Forelimb muscle (tissue), 1 donor: ENCODE data around the gene PERCC1. TPM values are rescaled to one million over a fixed set of nuclear protein-coding genes. Genes with fewer than 3 reads are reported as not detected.

Source experiments
- DNase-seq: peaks from one replicate; pipeline ENCODE4 v3.0.0-alpha.2; 2013; ENCODE audit warnings: low read depth
- polyA plus RNA-seq: library from polyadenylated mRNA; unstranded; fragments of 120-200 nt; gene quantifications from one replicate; pipeline ENCODE4 v1.2.1, GENCODE V29; 2013; ENCODE audit not compliant: insufficient read length

PERCC1 gene
- 0.20 TPM for polyA plus RNA-seq

DNA sequence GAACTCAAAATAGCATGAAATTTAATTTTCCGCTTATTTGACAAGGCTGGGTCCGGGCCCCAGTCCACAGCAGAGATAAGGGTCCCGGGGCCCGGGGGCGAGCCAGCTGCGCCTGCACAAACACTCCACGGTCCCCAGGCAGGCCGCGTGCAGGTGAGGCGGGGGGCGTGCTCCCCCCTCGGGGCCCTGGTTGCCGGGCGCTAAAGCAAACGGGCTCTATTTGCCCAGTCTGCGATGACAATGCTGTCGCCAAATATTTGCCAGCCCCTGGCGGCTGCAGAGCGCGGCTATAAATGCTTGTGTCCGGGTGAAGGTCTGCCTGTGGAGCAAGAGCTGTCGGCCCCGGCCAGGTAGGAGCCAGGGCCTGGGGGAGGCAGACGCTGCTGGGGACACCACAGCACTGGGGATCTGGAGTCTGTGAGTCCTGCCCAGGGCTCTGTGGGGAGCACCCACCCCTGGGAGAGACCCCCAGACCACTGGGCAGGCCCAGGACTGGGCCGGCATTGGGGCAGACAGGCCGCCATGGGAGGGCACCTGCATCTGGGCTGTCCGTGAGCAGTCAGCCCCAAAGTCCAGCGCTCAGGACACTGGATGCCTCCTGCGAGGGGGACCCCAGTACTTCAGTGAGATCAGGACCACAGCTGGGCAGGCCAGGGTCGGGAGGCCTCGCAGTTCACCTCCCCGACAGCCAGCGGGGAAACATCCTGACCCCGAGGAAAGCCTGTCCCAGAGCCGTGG is at the start of gene PERCC1:
Gene PERCC1 (plus strand): TSS at position 320 of the 738 bp plus-strand sequence. CDS start 1,516 bp downstream, outside the sequence.
- DNase-seq: no peak

DNA sequence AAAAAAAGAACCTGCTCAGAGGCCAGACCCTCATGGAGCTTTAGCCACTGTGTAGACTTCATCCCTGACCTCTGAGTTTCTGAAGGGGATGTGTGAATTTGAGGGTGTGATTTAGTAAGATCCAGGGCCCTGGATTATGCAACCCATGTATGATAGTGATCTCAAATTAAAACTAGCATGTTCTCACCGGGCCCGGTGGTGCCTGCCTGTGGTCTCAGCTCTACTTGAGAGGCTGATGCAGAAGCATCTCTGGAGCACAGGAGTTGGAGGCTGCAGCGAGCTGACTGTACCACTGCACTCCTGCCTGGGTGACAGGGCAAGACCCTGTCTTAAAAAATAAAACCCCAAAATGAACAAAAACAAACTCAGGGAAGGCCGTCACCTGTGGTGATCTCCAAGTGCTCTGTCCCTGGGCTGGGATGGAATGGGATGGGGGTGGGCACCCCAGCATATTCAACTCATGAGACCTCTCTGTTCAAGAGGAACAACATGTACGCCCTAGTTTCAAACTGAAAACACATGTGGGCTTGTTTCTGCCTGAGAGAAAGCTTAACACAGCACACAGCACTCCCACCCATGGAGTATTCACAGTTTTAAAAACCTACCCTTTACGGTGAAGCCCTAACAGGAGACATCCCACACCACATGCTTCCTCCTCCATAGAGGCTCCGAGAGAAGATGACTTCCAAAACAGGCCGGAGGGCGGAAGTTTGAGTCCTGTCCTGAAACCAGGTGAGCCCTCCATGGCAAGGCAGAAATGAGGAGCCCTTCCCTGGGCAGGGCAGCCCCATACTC is 49.1 kb upstream of the PERCC1 start:
- no peak for DNase-seq

DNA sequence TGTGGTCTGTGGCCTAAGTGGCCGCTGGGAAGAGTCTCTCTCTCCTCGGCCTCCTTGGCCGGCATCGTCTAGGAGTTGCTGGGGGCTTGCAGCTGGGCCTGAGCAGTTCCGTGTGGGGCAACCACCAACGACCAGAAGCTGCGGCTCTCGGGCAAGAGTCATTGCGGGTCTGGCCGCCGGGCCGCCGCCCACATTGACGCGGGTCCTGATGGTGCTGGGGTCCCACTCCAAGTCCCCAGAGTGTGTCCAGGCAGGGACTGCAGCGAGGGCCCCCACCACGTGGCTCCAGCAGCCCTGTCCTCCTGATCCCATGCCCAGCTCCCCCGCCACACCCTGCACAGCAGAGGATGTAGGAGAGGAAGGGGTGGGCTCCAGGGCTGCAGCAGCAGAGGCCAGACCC is 47.3 kb upstream of the PERCC1 start:
- DNase-seq: no peak

DNA sequence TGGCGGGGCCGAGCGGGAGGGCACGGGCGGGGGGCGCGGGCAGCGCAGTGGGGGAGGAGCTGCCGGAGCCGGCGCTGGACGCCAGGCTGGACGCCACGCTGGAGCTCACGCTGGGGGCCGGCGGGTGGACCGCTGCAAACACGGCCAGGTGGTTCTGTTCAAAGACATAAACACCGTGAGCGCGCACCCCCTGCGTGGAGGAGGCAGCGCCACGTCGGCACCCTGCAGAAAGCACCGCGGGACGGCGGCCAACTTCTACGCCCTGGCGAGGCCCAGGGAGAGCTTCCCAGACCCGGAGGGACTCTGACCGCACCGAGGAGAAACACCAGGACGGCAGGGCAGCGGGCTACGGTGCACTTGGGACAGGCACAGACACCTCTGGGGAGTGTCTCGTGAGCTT is 45.6 kb upstream of the PERCC1 start:
- no peak for DNase-seq

DNA sequence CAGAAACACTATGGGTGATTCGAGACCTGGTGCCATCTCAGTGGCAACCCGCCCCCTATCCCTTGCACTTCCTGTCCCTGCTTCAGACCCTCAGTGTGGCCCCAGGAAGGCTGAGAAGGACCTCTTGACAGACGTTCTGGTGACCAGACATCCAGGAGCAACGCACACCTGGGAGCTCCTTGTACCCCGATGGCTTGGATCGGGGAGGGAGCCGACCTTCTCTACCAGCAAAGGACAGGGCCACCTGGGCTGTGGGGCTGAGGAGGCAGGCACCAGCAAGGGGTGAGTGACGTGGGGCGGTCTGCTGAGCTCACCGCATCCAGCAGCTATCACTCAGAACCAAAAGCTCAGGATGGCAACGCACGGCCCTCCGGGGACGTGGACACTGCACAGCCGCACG is 43.5 kb upstream of the PERCC1 start:
- DNase-seq: no peak

DNA sequence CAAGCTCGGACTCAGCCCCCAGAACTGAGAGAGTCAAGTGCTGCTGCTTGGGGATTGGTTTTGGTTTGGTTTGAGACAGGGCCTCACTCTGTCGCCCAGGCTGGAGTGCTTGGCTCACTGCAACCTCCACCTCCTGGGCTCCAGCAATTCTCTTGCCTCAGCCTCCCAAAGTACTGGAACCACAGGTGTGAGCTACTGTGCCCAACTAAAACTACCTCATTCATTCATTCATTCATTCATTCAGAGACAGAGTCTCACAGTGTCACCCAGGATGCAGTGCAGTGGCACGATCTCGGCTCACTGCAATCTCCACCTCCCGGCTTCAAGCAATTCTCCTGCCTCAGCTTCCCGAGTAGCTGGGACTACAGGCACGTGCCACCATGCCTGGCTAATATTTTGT is 41.1 kb upstream of the PERCC1 start:
- DNase-seq: no peak

DNA sequence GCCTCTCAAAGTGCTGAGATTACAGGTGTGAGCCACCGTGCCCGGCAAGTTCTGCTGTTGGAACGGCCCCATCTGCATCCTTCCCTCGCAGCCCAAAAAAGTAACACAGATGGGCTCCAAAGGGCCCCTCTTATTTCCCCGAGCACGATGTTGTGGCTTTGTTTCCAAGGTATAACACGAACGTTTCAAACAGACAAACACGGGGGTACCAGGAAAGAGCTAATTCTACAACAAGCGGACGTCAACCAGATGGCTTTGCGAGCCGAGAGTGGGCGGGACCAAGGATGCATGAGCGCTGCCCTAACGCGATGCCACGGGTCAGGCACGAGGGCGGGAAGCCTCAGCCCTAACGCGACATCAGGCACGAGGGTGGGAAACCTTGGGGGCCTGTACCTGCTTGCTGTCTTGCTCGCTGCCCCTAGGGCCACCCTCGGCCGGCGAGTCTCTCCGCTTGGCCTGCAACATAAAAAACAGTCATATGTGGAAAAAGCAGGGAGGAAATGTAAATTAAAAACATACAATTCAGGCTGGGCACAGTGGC is 40.6 kb upstream of the PERCC1 start:
- DNase-seq: no peak

DNA sequence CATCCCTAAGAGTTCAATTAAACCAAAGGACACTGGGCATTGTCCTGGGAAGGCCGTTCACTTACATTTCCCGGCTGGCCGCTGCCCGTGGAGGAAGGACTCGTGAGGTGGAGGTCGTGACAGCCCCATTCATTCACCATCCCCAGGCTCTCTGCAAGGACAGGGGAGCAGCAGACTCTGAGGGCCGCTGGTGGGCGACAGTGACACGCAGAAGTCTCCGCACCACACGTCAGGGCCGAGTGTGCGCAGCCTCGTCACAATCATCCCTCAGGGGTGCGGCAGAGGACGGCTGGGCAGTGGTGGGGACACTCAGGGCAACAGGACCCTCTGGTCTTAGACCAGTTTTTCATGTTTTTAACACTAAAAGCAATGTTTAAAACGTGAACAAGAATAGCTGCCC is 38.1 kb upstream of the PERCC1 start:
- DNase-seq: no peak

DNA sequence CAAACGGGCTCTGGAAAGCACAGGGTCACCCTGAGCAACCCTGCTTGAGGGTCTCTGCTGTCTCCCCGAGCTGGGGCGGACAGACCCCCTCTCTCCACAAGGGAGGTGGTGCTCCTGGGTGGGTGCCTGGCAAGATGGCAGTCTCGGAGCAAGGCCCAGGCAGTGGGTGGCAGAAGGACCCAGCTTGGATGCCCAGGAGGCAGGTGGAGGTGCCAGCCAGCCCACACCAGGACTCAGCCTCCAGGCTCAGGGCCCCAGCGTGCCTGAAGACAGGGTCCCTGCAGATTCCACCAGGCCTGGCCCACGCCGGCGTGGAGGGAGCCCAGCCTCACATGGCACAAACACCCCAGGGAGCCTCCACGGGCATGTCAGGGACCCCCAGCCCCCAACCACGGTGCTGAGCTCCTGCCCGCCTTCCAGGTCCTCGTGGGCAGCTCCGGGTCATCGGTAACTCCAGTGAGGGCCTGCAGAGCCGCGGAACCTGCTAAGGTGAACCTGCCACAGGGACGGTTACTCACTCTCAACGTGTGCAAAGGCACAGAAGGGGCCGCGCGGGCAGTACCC is 37.2 kb upstream of the PERCC1 start:
- no peak for DNase-seq

DNA sequence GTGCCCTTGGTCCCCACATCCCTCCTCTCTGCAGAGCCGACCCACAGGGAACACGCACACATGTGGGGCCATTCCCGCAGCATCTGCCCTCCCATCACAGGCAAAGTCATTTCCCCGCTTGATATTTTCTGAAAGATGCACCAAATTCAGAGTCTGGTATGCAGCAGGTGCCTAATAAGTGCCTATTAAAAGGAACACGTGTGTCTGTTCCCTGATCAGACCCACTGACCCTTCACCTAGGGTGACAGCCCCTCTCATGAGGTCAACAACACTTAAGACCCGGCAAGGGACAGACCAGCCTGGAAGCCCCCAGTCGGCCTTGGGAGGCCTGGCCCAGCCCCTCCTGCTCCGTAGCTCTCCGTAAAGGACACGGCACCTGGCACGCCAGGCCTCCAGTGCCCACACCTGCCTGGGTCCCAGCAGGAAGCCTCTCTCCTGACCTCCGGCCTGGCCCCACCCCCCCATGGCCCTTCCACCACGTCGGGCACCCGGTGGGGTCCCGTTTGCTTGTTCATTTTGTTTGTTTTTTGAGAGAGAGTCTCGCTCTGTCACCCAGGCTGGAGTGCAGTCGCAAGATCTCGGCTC is 36.4 kb upstream of the PERCC1 start:
- no peak for DNase-seq

DNA sequence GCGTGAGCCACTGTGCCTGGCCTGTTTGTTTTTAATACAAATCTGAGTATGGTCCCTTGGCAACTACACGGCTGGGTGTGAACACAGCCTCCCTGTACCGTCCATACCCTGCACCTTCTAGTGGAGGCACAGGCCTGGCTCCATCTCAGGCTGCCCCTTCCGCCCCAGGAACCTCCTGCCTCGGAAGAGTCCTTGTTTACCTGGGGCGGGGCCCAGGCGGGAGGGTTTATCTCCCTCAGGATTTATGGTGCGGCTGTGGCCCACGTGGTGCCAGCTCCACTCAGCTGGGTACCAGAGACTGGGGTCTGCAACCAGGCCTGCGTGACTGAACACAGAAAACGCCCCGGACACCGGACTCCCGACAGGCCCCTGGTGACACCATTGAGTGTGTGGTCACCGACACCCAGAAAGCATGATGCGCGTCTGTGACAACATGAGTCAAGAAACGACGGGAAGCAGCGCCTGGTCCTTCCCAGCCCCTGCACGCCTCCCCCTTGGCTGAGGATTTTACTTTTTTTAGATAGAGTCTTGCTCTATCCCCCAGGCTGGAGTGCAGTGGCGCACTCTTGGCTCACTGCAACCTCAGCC is 35.3 kb upstream of the PERCC1 start:
- no peak for DNase-seq

DNA sequence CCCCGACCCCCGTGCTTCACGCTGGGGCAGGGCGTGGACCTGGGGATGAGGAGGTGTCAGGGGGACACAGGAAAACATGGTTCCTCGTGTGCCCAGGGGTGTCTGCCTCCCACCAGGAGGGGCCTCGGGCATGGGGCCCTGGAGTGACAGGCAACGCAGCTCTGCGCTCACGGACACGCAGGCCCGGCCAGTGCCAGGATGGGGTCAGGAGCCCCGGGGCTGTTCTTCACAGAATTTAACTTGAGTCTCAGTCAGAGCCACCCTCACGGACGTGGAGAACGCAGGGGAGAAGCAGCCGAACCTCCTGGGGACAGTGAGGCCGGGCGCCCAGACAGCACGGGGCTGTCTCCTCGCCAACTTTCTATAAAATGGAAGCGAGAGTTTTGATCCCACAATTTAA is 33.1 kb upstream of the PERCC1 start:
- DNase-seq: no peak

DNA sequence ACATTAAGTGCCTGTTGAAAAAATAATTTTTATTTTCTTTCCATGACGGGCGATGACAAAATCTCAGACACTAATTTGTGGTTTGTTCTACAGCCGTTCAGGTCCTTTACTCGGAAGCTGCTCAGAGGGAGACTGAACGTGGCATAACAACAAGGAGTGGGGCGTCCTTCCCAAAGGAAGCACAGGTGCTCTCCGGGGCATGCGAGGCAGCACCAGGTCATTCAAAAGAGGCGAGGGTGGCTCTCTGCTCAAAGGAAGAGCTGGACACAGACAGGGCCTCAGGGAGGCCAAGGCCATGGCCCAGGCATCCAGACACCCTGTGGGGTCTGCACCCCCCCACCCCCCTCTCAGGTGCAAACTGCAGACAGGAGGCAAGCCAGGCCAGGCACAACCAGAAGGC is 32.5 kb upstream of the PERCC1 start:
- DNase-seq: no peak

DNA sequence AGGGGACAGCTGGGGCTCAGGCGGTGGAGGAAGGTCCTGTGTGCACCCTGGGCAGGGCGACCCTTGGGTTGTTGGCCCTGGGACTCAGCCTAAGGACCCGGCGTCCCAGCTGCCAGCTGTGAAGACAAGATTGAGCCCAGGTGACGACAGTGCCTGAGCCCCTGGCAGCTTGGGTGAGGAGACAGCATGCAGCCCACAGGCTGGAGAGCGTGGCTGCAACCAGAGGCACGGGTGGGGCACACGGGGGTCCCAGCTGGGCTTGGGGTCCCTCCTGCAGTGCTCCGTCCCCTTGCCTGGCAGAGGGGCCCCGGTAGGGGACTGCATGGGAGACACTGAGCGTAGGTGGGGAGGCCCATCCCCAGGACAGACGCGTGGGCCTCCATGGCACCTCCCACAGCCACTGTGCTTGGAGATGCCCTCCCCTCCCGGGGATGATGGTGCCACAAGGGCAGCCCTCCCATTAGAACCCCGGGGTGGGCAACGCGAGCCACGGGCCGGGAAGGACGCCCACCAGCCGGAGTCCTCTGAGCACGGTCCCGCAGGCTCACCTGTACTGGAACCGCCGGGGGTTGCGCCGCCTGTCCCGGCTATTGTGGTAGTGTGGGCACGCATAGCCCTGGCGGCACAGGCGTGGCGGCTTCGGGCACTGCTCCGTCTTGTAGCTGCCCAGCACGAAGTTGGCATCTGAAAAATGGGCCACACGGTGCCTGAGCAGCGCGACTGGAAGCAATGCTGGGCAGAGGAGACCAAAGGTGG is 31.9 kb upstream of the PERCC1 start:
- DNase-seq: no peak

DNA sequence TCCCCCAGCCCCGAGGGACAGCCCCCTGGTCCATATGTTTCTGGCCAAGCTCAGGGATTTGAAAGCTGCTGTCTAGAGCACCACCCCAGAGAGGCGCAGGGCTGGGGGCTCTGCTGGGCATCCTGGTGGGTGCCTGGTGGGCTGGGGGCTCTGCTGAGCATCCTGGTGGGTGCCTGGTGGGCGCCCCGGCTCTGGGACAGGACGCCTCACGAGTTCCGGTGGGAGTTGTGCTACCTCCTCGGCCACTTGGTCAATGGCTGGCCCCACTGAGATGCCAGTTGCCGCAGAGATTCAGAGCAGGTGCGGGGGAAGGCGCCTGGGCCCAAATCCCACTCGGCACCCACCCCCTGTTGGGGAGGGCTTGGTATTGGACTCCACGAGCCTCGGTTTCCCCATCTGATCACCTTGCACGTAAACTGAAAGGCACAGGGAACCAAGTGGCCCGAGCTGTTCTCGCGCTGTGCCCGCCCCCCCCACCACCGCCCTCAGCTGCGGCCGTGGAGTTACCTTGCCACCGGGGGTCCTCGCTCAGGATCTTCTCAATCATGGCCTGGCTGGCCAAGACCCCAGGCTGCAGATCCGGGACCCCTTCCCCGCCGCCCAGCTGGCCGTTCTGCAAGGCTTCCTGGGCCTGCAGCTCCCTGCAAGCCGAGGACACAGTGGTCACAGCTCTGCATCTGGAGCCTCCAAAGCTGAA is 29.7 kb upstream of the PERCC1 start:
- DNase-seq: no peak

DNA sequence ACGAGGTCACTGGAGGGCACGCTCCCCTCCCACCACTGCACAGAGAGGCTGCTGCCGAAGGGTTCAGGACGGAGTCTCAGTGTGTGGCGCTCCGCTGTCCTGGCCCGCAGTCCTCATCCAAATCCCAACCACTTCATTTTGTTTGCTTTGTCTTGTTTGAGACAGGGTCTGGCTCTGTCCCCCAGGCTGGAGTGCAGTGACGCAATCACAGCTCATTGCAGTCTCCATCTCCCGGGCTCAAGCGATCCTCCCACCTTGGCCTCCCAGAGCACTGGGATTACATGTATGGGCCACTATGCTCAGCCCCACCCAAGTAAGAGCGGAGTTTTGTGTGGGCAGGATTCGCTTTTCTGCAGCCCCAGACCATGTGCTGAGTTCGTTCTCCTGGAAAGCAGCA is 29.1 kb upstream of the PERCC1 start:
- no peak for DNase-seq

DNA sequence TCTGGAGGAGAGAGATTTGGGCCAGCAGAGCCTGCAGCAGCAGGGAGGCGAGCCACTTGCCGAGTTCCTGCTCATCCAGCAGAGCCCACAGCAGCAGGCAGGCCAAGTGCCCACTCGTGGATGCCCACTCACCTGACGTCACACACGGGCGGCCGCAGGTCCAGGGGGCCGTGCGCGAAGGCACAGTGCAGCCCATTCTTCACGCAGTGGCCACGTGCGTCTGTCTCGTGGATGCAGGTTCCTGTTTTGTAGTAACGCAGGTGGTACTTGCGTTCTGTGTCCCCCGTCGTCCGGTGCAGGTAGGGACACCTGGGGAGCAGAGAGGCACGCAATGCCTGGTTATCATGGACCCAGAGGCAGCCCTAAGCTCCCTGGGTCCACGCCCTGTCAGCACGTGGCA is 27.8 kb upstream of the PERCC1 start:
- no peak for DNase-seq

DNA sequence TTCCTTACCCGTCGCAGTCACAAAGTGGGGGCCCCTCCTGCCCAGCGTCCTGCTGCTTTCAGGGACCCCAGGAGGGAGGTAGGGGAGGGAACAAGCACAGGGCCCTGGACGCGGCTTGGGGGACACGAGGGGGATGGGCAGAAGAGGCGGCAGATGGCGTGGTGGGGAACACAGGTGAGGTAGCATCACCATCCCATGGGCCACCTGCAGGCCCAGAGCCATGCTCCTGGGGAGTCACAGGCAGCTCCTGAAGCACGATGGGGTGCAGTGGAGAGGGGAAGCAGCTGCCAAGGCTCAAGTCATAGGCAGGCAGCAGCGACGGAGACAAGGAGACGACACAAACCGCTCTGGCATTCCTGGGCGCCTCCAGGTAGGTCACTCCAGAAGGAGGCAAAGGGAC is 27.1 kb upstream of the PERCC1 start:
- DNase-seq: no peak

DNA sequence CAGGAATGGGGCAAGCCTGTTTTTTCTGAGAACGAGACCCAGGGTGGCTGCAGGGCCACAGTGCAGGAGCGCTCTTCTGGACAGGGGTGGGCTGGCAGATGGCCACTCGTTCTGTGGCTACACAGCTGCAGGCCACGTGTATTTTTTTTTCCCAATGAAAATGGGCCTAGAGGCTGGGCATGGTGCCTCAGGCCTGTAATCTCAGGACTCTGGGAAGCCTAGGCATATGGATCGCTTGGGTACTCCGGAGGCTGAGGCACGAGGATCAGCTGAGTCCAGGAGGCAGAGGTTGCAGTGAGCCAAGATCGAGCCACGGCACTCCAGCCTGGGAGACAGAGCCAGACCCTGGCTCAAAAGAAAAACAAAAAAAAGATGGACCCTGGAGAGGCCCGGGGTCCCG is 23.1 kb upstream of the PERCC1 start:
- DNase-seq: no peak

DNA sequence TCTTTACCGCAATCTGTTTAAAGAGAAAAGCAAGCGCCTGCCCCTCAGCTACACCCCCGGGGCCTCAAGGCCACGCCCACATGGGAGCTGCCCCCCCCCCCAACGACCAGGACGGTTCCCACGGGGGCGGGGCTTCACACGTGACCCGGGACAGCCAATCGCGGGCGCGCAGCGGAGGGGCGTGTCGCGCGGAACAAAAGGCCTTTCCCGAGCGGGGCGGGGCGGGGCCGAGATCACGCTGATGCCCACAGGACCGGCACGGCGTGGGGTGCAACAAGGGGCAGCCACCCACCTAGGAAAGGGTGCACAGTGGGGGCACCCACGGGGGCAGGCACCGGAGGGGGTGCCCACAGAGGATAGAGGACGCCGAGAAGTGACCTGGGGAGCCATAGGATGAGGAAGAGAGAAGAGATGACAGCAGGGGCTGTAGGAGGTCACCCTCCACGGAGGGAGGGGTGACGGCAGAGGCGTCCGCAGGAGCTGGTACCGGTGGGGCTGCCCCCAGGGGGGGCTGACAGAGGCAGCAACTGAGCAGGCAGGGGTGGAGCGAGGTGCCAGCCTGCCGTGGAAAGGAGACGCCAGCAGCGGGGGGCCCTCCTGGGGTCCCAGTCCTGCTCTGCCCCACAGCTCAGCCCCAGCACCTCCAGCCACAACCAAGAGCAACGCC is 22.6 kb upstream of the PERCC1 start:
- DNase-seq: no peak
